NCI-H2227 treated with DMSO at 0.1 percent for 48 hours (cell line): ENCODE results near the gene MIR17HG.
A peak's percentile ranks its signal among the peaks of the same experiment; 100 is the strongest.
"Not testable (repeated sequence)": the region's sequence is repeated elsewhere in the genome, so short reads cannot be mapped to it uniquely, and the experiment has no call there.

Source experiments
- DNase-seq: peaks from one replicate; lab custom pipeline; 2025; lab: John Stamatoyannopoulos, UW

Gene MIR17HG

DNA sequence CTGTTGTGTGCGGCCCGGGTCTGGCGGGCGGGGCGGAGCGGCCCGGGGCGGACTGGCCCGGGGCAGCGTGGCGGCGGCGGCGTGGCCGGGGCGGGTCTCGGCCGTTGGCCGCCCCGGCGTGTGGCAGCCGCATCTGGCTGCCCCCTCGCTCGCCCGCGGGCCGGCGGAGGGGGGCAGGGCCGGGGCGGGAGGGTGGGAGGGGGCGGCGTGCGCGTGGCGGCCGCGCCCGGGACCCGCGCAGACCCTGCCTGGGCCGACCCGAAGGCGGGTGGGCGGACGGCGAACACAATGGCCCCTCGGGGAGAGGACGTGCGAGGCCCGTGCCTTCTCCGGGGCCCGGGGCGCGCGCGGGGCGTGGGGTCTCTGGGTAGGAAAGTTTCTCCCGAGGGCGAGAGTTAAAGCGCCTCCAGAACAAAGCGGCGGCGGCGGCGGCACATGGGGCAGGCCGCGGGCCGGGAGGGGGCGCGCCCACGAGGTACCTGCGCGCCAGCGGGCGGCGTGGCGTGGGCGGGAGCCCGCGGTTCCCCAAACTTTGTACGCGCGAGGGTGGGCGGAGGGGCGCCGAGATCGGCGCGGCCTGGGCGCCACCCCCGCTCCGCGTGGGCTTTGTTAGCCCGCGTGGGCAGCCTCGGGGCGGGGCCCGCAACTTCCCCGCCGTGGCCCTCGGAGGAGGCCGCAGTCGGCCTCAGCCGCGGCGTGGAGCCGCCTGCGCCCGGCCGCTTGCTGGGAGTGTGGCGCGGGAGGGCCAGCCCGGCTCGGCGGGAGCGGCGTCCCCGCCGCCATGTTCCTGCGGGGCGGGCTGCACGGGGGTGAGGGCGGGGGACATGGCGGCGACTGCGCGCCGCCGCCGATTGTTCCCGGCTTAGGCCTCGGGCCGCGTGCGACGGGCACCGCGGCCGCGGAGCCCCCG, 764 bp downstream of the MIR17HG start:
- no peak for DNase-seq

GRCh38 chr13:91348906-91349435, 1.5 kb downstream of the MIR17HG start:
- DNase-seq = peak; percentile 73

GRCh38 chr13:91349992-91350911, 2.8 kb downstream of the MIR17HG start:
- DNase-seq = no peak

- DNase-seq = no peak
Measured at GRCh38 chr13:91351123-91351522, 3.6 kb downstream of the MIR17HG start.

DNA sequence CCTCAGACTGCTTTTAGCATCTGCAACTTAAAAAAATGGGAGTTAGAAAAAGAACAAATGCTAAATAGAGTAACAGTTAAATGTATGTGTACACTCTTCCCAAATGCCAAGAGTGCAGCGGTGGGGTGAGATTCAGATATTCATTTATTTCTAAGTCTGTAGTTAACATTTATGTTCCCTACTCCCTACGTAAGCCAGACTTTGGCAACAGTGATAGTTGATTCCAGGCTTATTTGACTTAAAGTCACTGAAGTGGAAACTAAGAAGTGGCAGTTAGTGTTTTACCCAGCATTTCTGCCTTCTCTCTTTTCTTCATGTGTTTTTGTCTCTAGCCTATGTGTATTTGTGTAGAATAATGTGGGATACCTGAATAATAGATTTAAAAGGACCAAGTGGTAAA, 4.5 kb downstream of the MIR17HG start:
- no peak for DNase-seq

GRCh38 chr13:91352891-91353290, 5.4 kb downstream of the MIR17HG start:
- DNase-seq = not testable (repeated sequence)

DNA sequence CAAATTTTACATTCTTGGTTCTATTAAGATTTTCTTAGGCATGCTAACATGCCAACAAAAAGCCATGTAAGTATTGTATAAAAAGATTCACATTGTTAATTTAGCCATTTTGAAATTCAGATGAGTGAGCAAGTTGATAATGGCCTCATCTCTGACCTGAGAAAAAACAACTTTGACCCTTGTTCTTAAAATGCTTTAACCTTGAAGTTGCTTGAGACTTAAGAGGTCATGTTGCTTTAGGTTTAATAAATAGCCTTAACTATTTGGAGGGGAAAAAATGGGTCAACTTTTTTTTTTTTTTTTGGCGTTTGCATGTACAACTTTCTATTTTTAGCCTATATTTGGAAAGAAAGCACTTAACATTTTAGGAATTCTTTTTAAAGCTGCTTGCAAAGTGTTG, 6.0 kb downstream of the MIR17HG start:
- DNase-seq = no peak

DNA sequence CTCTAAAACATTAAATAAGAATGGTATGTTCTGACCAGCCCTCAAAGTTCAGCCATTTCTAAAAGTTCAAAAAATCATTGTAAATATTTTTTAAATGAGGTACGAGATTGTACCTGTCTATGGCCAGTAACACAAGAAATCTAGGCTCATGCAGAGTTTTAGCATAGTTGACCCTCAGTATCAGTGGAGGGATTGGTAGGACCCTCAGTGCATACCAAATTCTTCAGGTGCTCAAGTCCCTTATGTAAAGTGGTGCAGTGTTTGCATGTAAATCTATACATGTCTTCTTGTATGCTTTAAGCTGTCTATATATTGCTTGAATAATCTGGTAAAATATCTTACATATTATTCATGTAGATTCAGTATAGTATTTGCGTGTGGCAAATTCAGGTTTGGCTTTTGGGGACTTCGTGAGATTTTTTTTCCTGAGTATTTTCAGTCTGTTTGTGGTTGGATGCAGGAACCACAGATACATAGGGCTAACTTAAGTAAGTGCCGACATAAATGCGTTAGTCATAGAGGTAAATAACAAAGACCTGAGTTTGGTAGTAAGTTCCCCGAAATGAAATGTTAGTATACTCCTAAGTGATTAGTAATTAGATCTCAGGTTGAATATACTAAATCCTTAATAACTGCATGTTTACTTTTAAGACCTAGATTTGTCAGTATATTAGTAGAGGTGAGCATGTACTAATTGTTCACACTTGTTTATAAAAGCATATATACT, 7.8 kb downstream of the MIR17HG start:
- no peak for DNase-seq

DNA sequence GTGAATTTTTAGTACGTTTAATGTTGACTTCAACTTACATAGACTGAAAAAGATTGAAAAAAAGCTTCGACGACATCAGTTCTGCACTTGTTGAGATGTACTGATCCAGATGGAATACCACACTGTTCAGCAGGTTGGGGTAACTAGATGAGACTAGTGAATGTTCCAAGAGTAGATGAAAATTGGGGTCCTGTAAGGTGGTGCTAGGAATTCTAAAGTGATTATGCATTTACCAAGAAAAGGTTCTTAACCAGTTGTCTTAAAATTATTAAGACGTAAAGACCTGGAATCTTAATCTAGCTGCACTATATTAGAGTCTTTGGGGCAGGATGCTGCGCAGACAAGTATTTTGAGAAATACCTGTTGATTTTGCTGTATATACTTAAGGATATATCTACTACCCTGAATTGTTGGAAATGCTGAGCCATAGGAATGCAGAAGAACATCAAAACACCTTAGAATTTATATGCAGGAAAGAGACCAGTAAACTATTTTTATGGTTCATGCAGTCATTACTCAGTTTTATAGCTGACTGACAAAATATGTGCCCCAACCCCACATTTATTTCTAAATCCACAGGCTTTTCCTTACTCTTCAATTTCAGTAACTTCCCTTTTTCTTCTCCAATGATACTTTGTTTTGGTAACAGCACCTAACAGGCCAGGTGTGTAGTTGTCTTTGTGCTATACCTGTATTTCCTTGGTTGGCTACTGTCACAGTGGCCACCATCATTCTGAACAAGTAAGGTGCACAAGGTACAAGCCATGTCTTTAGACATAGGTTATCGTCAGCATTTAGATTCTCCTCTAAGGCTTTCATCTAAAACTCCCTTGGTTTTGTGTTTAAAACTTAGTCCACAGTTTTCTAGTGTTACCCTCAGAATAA, 8.6 kb downstream of the MIR17HG start:
- DNase-seq = no peak

DNA sequence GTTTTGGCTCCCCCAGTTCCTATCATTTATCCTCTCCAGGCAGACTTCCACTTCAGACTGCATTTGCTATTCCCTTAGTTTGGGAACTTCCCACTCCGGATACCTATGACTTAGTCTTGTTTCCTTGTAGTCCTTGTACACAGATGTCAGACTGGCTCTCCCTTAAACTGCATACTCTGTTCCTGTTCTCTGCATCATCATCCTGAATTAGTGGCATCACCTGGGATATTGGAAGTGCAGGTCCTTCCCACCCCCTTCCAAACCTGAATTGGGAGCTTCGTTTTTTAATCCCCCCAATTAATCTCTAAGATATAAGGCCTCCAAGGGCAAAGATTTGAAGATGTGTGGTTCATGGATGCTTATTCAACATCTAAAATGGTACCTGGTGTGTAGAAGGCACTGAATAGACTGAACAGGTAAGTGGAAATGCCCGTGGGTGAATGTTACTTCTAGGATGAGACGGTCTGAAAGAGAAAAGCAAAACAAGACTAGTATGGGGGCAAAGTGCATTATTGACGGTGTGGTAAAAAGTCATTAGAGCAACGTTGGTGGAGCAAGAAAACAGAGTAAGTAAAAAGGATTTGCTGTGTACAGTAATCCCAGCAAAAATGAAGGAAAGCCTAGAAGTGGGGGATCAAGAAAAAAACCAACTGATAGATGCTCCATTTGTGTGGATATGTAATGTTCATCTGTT, 9.6 kb downstream of the MIR17HG start:
- no peak for DNase-seq

- no peak for DNase-seq
Measured at GRCh38 chr13:91357613-91358386, 10.3 kb downstream of the MIR17HG start.

- DNase-seq = no peak
Measured at GRCh38 chr13:91358387-91358782, 10.9 kb downstream of the MIR17HG start.

GRCh38 chr13:91359111-91359510, 11.6 kb downstream of the MIR17HG start:
- no peak for DNase-seq

DNA sequence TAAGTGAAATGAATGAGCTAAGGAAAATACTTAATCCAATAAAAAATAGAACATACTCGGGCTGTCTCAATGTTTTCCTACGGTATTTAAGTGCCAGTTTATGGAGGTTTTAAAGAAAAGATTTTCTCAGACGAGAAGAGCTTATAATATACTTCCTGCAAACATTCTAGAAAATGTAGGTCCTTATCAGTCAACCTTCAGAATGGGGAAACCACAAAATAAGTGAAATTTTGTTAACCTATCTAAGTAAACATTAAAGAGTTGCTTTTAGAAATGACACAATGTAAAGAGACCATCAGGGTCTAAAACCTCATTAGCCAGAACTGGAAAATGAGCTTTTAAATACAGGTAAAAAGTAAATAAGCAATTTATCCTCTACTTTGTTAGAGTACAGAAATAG, 12.1 kb downstream of the MIR17HG start:
- no peak for DNase-seq

DNA sequence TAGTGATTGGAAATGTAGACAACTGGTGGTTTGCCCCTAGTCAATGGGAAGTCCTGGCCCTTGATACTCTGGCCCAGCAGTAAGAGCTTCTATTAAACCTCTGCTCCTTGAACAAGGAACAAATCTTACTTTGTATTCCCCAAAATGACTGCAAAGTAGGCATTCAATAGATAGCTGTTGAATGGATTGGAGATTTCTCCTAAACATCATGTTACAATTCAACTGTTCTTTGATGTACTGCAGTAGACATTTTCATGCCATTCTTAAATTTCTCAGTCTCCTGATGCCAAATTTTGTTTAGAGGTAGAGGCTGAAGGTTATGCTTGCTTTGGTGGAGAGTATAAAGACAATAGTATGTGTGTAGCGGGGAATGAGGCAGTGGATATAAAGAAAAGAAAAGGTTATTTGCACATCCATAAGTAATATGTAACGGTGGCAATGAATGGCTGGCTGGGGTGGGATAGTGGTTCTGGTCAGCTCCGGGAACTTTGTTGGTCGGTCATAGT, 12.8 kb downstream of the MIR17HG start:
- no peak for DNase-seq

DNA sequence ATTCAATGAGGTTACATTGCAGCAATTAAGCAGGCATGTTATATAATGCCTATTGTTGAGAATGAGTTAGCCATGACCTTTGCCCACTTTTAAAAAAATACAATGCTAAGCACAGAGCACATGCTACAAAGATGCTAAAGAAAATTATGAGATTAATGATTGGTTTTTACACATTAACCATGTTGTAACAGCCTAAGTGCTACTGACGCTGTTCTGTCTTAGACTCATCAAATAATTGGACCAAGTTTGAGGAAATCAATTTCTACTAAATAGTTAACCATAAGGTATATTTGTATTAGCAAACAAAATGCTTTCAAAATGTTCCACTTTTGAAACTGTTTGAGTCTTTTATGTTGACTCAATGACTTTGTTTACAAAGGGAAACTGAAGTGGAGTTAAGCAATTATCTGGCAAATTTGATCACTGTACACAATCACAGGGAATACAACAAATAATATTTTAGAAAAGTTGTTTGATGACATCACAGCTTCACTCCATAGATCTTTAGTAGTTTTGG, 14.3 kb downstream of the MIR17HG start:
- no peak for DNase-seq

GRCh38 chr13:91362908-91363307, 15.4 kb downstream of the MIR17HG start:
- DNase-seq = no peak

DNA sequence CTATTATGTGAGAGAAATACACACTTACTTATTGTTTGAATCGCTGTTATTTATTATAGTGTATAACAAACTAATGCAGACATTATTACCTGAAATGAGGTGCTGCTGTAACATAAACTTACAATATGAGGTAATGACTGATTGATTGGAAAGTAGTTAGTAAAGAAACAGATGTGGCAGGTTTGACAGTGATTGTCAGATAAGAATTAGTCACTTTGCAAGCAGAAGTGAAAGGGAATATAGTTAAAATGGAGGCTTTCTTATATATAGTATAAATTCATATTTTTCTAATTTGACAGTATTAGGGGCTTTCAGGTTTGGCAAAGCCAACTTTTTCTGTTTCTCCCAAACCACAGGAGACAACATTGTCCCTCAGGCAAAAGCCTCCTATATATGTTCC, 20.6 kb downstream of the MIR17HG start:
- DNase-seq = no peak
